AML-193 (cell line): ENCODE measurements around the gene CBR3.
"Not testable (repeated sequence)": the region's sequence is repeated elsewhere in the genome, so short reads cannot be mapped to it uniquely, and the experiment has no call there.

Experiments
- DNase-seq, 2 experiments: peaks; one replicate each; lab custom pipeline; 2025; lab: John Stamatoyannopoulos, UW

The CBR3 gene

GRCh38 chr21:36134803-36135390, at the start of gene CBR3:
TSS of gene CBR3 (plus strand) at chr21:36135079. CDS start at chr21:36135193, 114 bp downstream.
- DNase-seq, result peak in 1 of 2 experiments; percentile 16

DNA sequence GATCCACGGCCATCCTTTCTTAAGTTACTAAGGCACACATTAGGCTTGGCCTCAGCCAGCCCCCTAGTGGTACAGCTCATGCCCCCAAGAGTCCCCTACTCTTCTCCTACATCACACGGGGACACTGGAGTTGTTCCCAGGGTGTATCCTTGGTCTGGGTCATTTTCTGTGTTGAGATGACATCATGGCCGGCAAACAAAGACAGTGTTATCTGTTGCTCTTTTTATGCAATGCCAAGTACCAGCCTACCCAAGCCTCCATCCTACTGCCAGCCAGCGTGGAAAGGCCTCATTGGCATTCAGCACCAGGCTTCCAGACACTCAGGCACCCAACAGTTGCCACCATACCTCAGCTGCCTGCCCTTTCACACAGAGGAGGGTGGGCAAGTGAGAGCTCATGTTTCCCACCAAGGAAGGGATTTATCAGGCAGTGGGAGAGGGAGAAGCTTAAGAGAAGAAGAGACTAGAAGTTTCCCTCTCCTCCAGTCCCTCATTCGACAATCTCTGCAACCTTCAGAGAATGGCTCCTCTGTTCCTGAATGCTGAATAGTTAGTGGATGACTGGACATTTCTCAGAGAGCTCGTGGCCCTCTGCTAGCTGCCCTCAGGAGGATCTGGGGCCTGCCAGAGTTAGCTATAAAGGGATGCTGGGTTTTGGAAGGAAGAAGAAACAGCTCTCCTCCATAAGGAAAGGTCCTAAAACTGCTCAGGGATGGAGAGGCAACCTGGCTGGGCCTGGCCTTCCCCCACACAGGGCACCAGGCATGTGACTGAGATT, 47.3 kb upstream of the CBR3 start:
- DNase-seq, result no peak

DNA sequence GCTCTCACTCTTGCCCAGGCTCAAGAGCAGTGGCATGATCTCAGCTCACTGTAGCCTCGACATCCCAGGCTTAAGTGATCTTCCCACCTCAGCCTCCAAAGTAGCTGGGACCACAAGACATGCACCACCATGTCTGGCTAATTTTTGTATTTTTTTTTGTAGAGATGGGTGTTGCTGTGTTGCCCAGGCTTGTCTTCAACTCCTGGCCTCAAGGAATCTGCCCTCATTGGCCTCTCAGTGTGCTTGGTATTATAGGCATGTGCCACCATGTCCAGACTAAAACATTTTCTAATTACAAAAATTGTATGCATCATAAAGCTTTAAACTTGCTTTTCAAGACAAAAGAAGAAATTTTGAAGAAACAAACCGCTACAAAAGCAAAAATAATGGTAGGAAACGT, 44.9 kb upstream of the CBR3 start:
- no peak for DNase-seq

- DNase-seq, result no peak
These were observed 42.2 kb upstream of the CBR3 start for GRCh38 chr21:36092681-36093080.

- DNase-seq, result no peak
These were observed 41.4 kb upstream of the CBR3 start for GRCh38 chr21:36093512-36093911.

- DNase-seq, result no peak
These were observed 38.2 kb upstream of the CBR3 start for GRCh38 chr21:36096398-36097290.

GRCh38 chr21:36097427-36098181, 37.3 kb upstream of the CBR3 start:
- no peak for DNase-seq

DNA sequence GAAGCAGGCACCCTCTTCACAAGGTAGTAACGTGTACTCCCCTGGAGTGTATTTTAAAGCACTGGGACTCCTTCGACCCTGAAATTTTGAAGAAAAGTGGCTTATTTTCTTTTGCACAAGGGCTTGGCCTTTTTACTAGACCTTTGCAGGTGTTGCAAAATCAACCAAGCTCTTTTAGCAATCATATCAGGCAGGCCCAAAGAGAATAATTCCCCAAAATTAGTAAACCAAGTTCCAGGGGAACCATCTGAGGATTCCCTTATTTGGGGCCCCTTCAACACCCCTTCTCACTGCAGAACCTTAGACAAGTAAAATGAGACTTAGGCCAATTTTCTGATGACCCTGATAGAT, 36.7 kb upstream of the CBR3 start:
- no peak for DNase-seq

DNA sequence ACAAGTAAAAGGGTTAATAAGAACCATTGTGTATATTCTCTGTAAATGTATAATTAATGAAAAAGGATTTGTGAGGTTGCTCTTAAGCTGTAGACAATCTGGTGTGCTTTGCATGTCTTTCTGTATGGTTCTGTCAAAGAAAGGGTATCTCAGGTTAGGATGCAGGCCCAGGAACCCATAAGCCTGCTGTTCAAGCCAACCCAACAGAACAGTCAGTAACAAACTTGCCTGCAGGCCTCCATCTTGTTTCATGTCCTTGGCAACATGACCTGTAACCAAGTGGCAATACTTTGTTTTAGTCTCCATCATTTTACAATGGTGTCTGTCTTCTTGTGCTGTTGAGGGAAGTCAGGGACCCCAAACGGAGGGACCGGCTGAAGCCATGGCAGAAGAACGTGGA, 35.9 kb upstream of the CBR3 start:
- no peak for DNase-seq

DNA sequence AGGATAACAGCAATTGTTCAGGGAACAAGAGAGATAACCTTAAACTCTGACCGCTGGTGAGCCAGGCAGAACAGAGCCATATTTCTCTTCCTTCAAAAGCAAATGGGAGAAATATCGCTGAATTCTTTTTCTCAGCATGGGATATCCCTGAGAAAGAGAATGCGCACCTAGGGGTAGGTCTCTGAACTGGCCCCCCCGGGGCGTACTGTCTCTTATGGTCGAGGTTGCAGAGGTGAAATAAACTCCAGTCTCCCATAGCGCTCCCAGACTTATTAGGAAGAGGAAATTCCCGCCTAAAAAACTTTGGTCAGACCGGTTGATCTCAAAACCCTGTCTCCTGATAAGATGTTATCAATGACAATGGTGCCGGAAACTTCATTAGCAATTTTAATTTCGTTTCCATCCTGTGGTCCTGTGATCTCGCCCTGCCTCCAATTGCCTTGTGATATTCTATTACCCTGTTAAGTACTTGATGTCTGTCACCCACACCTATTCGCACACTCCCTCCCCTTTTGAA, 35.1 kb upstream of the CBR3 start:
- DNase-seq, result not testable (repeated sequence)

- no peak for DNase-seq
These were observed 33.8 kb upstream of the CBR3 start for GRCh38 chr21:36100971-36101641.

DNA sequence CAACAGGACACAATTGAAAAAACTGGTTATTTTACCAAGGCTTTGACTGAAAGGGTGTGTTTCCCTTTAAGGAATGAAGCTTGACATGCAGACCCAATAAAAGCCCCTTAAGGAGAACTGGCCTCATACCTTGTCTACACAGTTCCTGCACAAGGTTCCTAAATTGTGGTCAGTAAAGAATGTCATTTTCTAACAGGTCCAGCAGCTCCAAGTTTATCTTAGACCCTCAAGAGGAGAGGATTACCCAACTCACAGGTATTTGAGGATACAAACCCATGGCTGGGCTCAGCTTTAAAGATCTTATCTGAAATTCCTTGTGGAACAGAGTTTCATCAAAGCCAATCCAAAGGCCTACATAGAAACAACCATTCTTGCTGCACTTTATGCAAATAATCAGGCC, 31.4 kb upstream of the CBR3 start:
- no peak for DNase-seq

DNA sequence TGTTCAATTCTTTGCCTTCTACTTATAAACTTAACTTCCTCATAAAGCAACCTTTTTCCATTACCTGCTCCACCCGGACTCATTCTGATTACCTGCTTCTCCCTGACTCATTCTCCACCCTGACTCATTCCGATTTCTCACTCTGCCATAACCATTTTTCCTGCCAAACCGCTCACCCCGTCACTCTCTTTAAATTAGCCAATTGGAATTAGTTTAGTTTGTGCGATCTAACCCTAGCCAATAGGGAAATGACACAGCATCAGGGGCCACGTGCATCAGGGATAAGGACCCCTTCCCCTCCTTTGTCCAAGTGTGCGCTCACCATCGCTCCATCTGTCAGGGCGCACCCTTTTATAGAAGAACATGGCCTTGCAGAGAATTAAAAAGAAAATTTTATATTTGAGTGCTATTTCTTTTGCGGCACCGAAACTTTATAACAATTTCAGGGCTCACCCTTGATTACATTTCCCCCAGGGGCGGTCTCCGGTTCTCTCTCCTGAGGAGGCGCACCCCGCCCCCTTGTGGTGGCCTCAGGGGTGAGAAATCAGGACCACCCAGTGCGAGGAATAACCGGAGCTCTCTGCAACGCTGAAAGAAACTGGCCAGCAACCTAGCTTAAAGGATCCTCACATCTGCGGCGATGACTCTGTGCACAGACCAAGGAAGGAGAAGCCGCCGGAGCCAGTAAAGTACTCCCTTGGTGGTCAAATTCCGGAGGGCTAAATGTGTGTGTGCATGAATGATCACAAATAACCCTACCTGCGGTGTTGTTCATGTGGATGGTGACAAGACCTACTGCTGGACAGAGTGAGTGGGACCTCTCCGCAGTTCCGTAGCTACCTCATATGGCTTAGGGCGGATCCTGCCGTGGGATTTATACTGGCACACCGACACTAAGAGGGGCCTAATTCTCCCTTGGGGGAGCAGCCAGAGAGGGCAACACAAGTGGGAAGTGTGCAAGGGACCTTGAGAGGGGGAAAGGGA, 30.3 kb upstream of the CBR3 start:
- DNase-seq, result no peak

DNA sequence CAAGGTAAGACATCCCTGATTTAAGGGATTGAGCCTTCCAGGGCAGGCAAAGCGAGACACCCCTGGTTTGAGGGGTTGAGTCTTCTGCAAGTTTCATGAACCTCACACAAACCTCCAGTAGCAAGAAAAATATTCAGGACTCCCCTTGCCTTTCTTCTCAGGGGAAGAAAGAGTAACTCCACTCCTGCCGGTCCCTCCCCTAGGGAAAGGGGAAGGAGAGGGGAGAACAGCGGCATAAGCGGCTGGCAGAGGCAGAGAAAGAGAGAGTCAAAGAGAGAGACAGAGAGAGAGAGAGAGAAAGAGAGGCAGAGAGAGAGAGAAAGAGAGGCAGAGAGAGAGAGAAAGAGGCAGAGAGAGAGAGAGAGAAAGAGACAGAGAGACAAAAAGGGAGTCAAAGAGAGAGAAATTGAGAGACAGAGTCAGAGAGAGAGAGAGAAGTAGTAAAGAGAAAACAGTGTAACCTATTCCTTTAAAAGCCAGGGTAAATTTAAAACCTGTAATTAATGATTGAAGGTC, 29.5 kb upstream of the CBR3 start:
- no peak for DNase-seq

GRCh38 chr21:36109868-36110267, 25.0 kb upstream of the CBR3 start:
- no peak for DNase-seq

DNA sequence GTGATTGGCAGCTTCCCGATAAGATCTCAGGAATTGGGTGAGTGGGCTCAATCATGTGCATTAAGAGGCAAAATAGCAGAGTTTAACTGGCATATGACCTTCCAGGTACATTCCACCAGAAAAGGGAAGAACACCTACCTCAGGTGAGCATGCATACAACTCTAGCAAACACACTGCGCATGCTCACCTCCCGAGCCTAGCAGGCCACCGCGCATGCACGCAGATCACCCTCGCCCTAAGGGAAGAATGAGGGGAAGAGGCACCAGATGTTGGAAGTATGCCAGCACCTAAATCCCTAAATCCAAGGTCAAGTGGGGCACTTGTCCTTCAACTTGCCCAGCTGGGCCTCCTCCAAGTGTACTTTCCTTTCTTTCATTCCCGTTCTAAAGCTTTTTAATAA, 23.6 kb upstream of the CBR3 start:
- no peak for DNase-seq

GRCh38 chr21:36113647-36114428, 21.0 kb upstream of the CBR3 start:
- DNase-seq, result peak; percentile 19 to 35

- no peak for DNase-seq
These were observed 19.6 kb upstream of the CBR3 start for GRCh38 chr21:36115138-36115730.

DNA sequence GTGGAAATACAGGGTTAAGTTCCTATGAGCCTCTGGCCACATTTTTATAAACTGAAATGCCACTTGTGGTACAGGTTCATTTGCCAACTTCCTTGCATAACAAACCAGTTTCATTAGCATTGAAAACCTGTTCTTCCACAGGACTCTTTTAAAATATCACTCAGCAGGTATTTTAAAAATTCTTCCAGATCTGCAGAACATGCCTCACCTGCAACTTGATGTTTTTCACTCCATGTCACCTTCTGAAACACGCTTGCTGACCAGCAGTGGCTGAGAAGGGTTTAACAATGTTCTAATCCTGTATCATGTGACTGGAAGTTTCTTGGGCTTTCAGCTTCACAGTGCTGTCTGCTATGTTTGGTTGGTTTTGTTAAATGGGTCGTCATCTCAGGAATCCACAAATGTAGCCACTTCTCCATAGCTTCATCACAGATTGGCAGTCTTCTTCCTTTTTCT, 17.6 kb upstream of the CBR3 start:
- no peak for DNase-seq
